Mononuclear cell (primary cell): ENCODE data around the gene EEF2. TPM values are rescaled to one million over a fixed set of nuclear protein-coding genes. Genes with fewer than 3 reads are reported as not detected.

Experiments used
- H3K27me3 ChIP-seq: 2 replicates; pipeline ENCODE4 v1.6.0; 2011; ENCODE audit warnings: low read length, control low read depth; ENCODE audit not compliant: insufficient read depth
- H3K4me1 ChIP-seq: 2 replicates; pipeline ENCODE4 v1.5.1; 2011; ENCODE audit warnings: mild to moderate bottlenecking, low read length, control low read depth; ENCODE audit not compliant: insufficient read depth
- H3K4me3 ChIP-seq: 2 replicates; pipeline ENCODE4 v1.5.1; 2011; ENCODE audit warnings: mild to moderate bottlenecking, low read length, moderate library complexity
- H3K9me3 ChIP-seq: 2 replicates; pipeline ENCODE4 v1.5.1; 2011; ENCODE audit warnings: low read depth, mild to moderate bottlenecking, control low read depth, low read length
- total RNA-seq: library from RNA; depleted of rRNA; stranded (reverse); fragments of >200 nt; gene quantifications from one replicate; pipeline ENCODE4 v1.2.3, GENCODE V29; 2012

Gene EEF2
- total RNA-seq, result 1,886 TPM

GRCh38 chr19:3984908-3985642, at the start of gene EEF2:
Gene EEF2 (minus strand): TSS chr19:3985463. CDS start chr19:3985380, 83 bp downstream.
- Histone ChIP-seq H3K4me3 (peak within 1 kb of the TSS; percentile 98), H3K27me3 (no peaks in the 10 kb centered on the region), H3K4me1 (peaks cover 53% of the 10 kb centered on the region), H3K9me3 (no peaks in the 10 kb centered on the region)

GRCh38 chr19:4034048-4035017, 49.1 kb upstream of the EEF2 start:
- no peaks in the 10 kb centered on the region for H3K9me3 ChIP-seq
- H3K27me3 ChIP-seq, result no peaks in the 10 kb centered on the region
- no peak overlapping the region for H3K4me3 ChIP-seq
- H3K4me1 ChIP-seq, result no peaks in the 10 kb centered on the region

GRCh38 chr19:4033028-4033956, 48.0 kb upstream of the EEF2 start:
- Histone ChIP-seq H3K27me3 (no peaks in the 10 kb centered on the region), H3K4me3 (no peak overlapping the region), H3K4me1 (no peaks in the 10 kb centered on the region), H3K9me3 (no peaks in the 10 kb centered on the region)

GRCh38 chr19:4032436-4032835, 47.2 kb upstream of the EEF2 start:
- no peaks in the 10 kb centered on the region for H3K4me1 ChIP-seq
- H3K4me3 ChIP-seq, result no peak overlapping the region
- no peaks in the 10 kb centered on the region for H3K27me3 ChIP-seq
- no peaks in the 10 kb centered on the region for H3K9me3 ChIP-seq

- no peaks in the 10 kb centered on the region for H3K4me1 ChIP-seq
Observed at GRCh38 chr19:4031420-4031819, 46.2 kb upstream of the EEF2 start.

GRCh38 chr19:4030981-4031380, 45.7 kb upstream of the EEF2 start:
- Histone ChIP-seq H3K4me1 (no peaks in the 10 kb centered on the region), H3K27me3 (no peaks in the 10 kb centered on the region), H3K4me3 (no peak overlapping the region), H3K9me3 (no peaks in the 10 kb centered on the region)

More at GRCh38 chr19:4031420-4031819, 46.2 kb upstream of the EEF2 start:
- H3K9me3 ChIP-seq, result no peaks in the 10 kb centered on the region
- H3K4me3 ChIP-seq, result no peak overlapping the region
- H3K27me3 ChIP-seq, result no peaks in the 10 kb centered on the region

GRCh38 chr19:4030552-4030951, 45.3 kb upstream of the EEF2 start:
- no peak overlapping the region for H3K4me3 ChIP-seq
- H3K27me3 ChIP-seq, result no peaks in the 10 kb centered on the region
- H3K9me3 ChIP-seq, result no peaks in the 10 kb centered on the region
- H3K4me1 ChIP-seq, result no peaks in the 10 kb centered on the region

GRCh38 chr19:4029247-4029614, 44.0 kb upstream of the EEF2 start:
- no peak overlapping the region for H3K4me3 ChIP-seq
- H3K4me1 ChIP-seq, result no peaks in the 10 kb centered on the region
- no peaks in the 10 kb centered on the region for H3K9me3 ChIP-seq
- no peaks in the 10 kb centered on the region for H3K27me3 ChIP-seq

GRCh38 chr19:4028334-4029246, 43.3 kb upstream of the EEF2 start:
- no peak overlapping the region for H3K4me3 ChIP-seq
- no peaks in the 10 kb centered on the region for H3K27me3 ChIP-seq
- H3K4me1 ChIP-seq, result no peaks in the 10 kb centered on the region
- no peaks in the 10 kb centered on the region for H3K9me3 ChIP-seq

GRCh38 chr19:4027146-4027545, 41.9 kb upstream of the EEF2 start:
- H3K27me3 ChIP-seq, result no peaks in the 10 kb centered on the region
- H3K4me1 ChIP-seq, result no peaks in the 10 kb centered on the region

GRCh38 chr19:4025317-4025716, 40.1 kb upstream of the EEF2 start:
- Histone ChIP-seq H3K27me3 (no peaks in the 10 kb centered on the region), H3K4me3 (no peak overlapping the region), H3K9me3 (no peaks in the 10 kb centered on the region), H3K4me1 (no peaks in the 10 kb centered on the region)

More at GRCh38 chr19:4027146-4027545, 41.9 kb upstream of the EEF2 start:
- Histone ChIP-seq H3K4me3 (no peak overlapping the region), H3K9me3 (no peaks in the 10 kb centered on the region)

- H3K9me3 ChIP-seq, result no peaks in the 10 kb centered on the region
- no peaks in the 10 kb centered on the region for H3K4me1 ChIP-seq
- no peaks in the 10 kb centered on the region for H3K27me3 ChIP-seq
- H3K4me3 ChIP-seq, result no peak overlapping the region
Observed at GRCh38 chr19:4023600-4024398, 38.5 kb upstream of the EEF2 start.

GRCh38 chr19:4019578-4019977, 34.3 kb upstream of the EEF2 start:
- peaks cover 6% of the 10 kb centered on the region for H3K4me1 ChIP-seq
- H3K9me3 ChIP-seq, result no peaks in the 10 kb centered on the region
- no peaks in the 10 kb centered on the region for H3K27me3 ChIP-seq
- no peak overlapping the region for H3K4me3 ChIP-seq
